ENCODE data around the gene ZNF417. TPM values are rescaled to one million over a fixed set of nuclear protein-coding genes. Genes with fewer than 3 reads are reported as not detected.

ZNF417 gene
- total RNA-seq, 2 donors from 2014 or later, result 7.5 TPM

GRCh38 chr19:57867868-57868492, 48.4 kb downstream of the ZNF417 start:
- H3K4me3 ChIP-seq, result no peak overlapping the region
- H3K36me3 ChIP-seq, result peaks cover 54% of the 10 kb centered on the region
- peaks cover 12 to 65% of the 10 kb centered on the region in 2 donors for H3K9me3 ChIP-seq
- DNase-seq (ENCODE audit: low spot score), result no peak
- TF ChIP-seq CTCF (IDR thresholded peaks at IDR 0.05), result no peak
- no peaks in the 10 kb centered on the region for H3K4me1 ChIP-seq
- no peaks in the 10 kb centered on the region for H3K27me3 ChIP-seq
- no peak overlapping the region for H3K27ac ChIP-seq

Other genes with a start within 250 kb of the ZNF417 start
- gene ZSCAN4, start 247.7 kb downstream of the ZNF417 start, total RNA-seq, result under 1 TPM in 1 of 2 donors, not detected in 1; 0.24 TPM
- 1 to 10 TPM; 3.0 to 5.1 TPM for gene ZNF551, start 234.6 kb downstream of the ZNF417 start, total RNA-seq
- gene ZNF154, start 207.4 kb downstream of the ZNF417 start, total RNA-seq, result 1 to 10 TPM; 2.8 to 3.3 TPM
- gene ZNF671, start 189.0 kb downstream of the ZNF417 start, total RNA-seq, result 1 to 10 TPM; 5.6 to 8.3 TPM
- gene ZNF776, start 169.8 kb downstream of the ZNF417 start, total RNA-seq, result 1 to 10 TPM; 6.0 to 8.9 TPM
- 10 to 100 TPM in 1 of 2 donors, 1 to 10 TPM in 1; 5.7 to 11.9 TPM for gene ZNF586, start 146.9 kb downstream of the ZNF417 start, total RNA-seq
- 1 to 10 TPM; 1.0 to 5.3 TPM for gene ZNF552, start 101.7 kb downstream of the ZNF417 start, total RNA-seq
- 1 to 10 TPM; 3.2 to 5.7 TPM for gene ZNF587B, start 86.3 kb downstream of the ZNF417 start, total RNA-seq
- gene ZNF587, start 66.7 kb downstream of the ZNF417 start, total RNA-seq, result 10 to 100 TPM; 11.6 to 12.5 TPM
- gene ZNF814, start 27.6 kb downstream of the ZNF417 start, total RNA-seq, result 1 to 10 TPM; 8.7 to 9.2 TPM
- gene ZNF418, start 18.8 kb upstream of the ZNF417 start, total RNA-seq, result 1 to 10 TPM; 5.2 to 5.7 TPM
- gene ZNF256, start 31.1 kb upstream of the ZNF417 start, total RNA-seq, result 1 to 10 TPM; 5.3 to 5.7 TPM
- 1 to 10 TPM in 1 of 2 donors, not detected in 1; 1.7 TPM for gene C19orf18, start 57.9 kb upstream of the ZNF417 start, total RNA-seq
- 1 to 10 TPM; 9.6 TPM for gene ZNF606, start 86.2 kb upstream of the ZNF417 start, total RNA-seq
- gene ZSCAN1, start 117.4 kb upstream of the ZNF417 start, total RNA-seq, result not detected
- 1 to 10 TPM; 2.5 to 3.1 TPM for gene ZNF135, start 142.7 kb upstream of the ZNF417 start, total RNA-seq
- 10 to 100 TPM; 48.3 to 65.7 TPM for gene ZSCAN18, start 181.6 kb upstream of the ZNF417 start, total RNA-seq
- gene ZNF329, start 234.2 kb upstream of the ZNF417 start, total RNA-seq, result 1 to 10 TPM; 6.9 to 7.9 TPM

Measured in right atrium auricular region (tissue), 2 donors.